ENCODE data around the gene SLC22A31. TPM values are rescaled to one million over a fixed set of nuclear protein-coding genes. Genes with fewer than 3 reads are reported as not detected.

SLC22A31 gene
- total RNA-seq, 1 donor from 2014 or later: 0.26 TPM

DNA sequence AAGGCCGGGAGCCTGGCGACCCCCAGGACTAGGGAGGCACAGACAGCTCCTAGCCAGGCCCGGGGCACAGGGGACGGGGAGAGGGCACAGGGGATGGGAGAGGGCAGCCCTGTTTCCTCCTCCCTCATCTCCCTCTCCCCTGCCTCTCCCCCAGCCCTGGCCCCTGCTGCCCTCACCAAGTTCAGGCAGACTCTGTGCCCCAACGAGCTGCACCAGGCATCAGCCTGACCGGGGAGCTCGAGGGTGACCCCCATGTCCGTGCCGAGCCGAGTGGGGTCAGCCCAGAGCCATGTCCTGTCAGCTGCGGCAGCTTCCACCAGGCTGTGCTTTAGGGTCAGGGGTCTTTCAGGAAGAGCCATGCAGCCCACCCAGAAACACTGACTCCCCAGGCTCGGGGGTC is 22.8 kb downstream of the SLC22A31 start:
- no peak overlapping the region for H3K4me3 ChIP-seq (ENCODE audit: low read depth, low read length)
- peaks cover 5% of the 10 kb centered on the region for H3K27me3 ChIP-seq (ENCODE audit: control insufficient read depth, insufficient read depth, low read length)
- no peaks in the 10 kb centered on the region for H3K36me3 ChIP-seq (ENCODE audit: control insufficient read depth, insufficient read depth, low read length)
- TF ChIP-seq, protein P1, sequence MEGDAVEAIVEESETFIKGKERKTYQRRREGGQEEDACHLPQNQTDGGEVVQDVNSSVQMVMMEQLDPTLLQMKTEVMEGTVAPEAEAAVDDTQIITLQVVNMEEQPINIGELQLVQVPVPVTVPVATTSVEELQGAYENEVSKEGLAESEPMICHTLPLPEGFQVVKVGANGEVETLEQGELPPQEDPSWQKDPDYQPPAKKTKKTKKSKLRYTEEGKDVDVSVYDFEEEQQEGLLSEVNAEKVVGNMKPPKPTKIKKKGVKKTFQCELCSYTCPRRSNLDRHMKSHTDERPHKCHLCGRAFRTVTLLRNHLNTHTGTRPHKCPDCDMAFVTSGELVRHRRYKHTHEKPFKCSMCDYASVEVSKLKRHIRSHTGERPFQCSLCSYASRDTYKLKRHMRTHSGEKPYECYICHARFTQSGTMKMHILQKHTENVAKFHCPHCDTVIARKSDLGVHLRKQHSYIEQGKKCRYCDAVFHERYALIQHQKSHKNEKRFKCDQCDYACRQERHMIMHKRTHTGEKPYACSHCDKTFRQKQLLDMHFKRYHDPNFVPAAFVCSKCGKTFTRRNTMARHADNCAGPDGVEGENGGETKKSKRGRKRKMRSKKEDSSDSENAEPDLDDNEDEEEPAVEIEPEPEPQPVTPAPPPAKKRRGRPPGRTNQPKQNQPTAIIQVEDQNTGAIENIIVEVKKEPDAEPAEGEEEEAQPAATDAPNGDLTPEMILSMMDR (IDR thresholded peaks at IDR 0.05; ENCODE audit: insufficient read depth, low read length, severe bottlenecking): no peak
- no peak for FAIRE-seq
- no peak for DNase-seq (ENCODE audit: low read depth)

DNA sequence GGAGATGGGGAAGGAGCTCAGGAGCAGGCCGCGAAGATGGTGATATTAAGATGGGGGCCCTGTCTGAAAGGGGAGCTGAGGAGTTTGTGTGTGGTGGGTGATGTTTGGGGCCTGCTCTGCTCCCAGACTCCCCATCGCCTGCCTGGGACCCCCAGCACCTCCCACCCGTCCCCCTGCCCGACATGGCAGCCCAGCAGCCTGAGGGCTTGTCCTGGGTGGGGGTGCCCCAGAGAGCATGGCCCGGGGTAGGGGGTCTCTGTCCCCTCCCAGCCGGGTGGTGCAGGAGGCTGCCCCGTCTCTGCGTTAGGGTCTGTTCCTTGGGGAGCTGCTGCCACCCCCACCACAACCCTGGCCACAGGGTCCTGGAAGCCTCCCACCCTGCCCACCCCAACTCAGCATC is 23.6 kb downstream of the SLC22A31 start:
- FAIRE-seq (no peak), DNase-seq (ENCODE audit: low read depth) (no peak)
- TF ChIP-seq, protein P1 (IDR thresholded peaks at IDR 0.05; ENCODE audit: insufficient read depth, low read length, severe bottlenecking): no peak
- H3K27me3 ChIP-seq (ENCODE audit: control insufficient read depth, insufficient read depth, low read length): peaks cover 5% of the 10 kb centered on the region
- H3K4me3 ChIP-seq (ENCODE audit: low read depth, low read length): no peak overlapping the region
- H3K36me3 ChIP-seq (ENCODE audit: control insufficient read depth, insufficient read depth, low read length): no peaks in the 10 kb centered on the region

DNA sequence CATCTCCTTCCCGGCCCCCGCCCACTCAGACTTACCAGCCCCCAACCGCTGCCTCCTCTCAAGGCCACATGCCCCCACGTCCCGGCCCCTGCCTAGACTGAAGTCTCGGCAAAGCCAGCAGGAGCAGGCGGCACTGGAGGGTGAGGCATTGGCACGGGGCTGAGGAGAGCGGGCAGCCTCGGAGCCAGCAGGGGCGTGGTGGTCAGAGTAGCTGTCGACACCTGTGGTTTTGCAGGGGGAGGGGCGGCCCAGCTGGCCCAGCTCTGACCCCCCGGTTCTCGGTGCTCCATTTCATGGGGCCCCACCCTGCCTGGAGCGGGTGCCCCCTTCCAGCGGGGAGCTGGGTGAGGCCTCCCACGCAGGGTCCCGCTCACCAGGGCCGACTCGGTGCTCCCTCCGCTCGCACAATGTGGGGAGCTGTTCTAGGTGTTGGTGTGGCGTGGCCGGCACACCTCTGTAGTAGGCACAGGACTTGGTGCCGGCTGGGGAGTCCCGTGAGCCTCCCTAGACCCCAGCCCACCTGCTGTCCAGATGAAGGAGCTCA is 24.1 kb downstream of the SLC22A31 start:
- no peaks in the 10 kb centered on the region for H3K36me3 ChIP-seq (ENCODE audit: control insufficient read depth, insufficient read depth, low read length)
- H3K4me3 ChIP-seq (ENCODE audit: low read depth, low read length): no peak overlapping the region
- FAIRE-seq (no peak), DNase-seq (ENCODE audit: low read depth) (no peak)
- TF ChIP-seq, protein P1 (IDR thresholded peaks at IDR 0.05; ENCODE audit: insufficient read depth, low read length, severe bottlenecking): no peak
- H3K27me3 ChIP-seq (ENCODE audit: control insufficient read depth, insufficient read depth, low read length): peaks cover 5% of the 10 kb centered on the region

DNA sequence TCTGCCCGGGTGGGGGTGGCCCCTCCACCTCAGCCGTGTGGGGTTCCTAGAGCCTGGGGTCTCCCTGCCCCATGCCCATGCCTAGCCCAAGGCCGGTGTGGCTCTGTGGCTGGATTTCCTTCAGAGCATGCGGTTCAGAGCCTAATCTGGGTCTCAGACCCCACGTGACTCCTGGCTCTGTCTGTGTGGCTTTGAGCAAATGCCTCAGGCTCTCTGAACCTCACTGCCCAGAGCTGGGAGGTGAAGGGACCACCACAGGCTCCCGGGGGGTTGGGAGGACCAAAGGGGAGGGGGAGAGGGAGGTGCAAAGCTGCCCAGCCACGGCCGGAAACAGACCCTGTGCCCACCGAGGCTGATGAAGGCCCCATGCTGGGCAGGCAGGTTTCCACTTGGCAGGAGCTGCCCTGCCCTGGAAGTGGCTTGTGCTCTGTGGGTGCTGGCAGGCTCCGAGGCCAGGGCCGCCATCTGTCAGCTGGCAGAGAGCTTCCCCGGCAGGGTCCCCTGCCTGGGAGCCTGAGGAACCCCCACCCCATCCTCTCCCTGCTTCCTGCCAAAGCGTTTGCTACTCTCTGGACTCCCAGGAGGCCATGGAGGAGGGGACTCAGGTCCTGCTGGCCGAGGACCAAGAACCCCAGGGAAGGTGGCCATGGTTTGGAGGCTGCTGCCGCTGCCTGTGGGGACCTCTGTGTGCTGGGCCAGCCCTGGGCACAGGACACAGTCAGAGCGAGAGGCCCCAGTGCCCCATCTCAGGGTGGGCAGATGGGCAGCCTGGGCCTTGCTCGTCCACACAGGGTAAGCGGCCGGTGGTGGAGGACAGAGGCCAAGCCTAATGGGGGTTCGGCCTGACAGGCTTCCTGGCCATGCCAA is 24.8 kb downstream of the SLC22A31 start:
- TF ChIP-seq, protein P1 (IDR thresholded peaks at IDR 0.05; ENCODE audit: insufficient read depth, low read length, severe bottlenecking): no peak
- Histone ChIP-seq H3K4me3 (ENCODE audit: low read depth, low read length) (no peak overlapping the region), H3K27me3 (ENCODE audit: control insufficient read depth, insufficient read depth, low read length) (peaks cover 5% of the 10 kb centered on the region), H3K36me3 (ENCODE audit: control insufficient read depth, insufficient read depth, low read length) (no peaks in the 10 kb centered on the region)
- DNase-seq (ENCODE audit: low read depth) (no peak), FAIRE-seq (no peak)

DNA sequence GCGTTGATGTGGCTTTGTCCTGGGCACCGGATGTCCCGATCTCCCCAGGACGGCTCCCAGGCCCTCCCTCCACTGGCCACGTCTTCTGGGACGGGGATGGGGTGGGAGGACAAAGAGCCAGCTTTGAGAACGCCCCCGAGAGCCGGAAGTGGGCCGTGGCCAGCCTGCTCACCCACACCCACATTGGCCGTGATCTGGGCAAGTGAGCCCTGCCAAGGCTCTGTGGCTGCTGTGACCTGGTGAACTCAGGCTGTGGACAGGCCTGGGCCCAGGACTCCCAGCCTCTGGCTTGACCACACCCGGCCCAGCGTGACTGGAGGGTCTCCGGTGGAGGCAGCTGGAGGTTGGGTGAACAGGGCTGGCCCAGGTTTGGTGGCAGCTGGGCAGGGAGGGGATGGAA is 25.5 kb downstream of the SLC22A31 start:
- DNase-seq (ENCODE audit: low read depth) (no peak), FAIRE-seq (no peak)
- TF ChIP-seq, protein P1 (IDR thresholded peaks at IDR 0.05; ENCODE audit: insufficient read depth, low read length, severe bottlenecking): no peak
- H3K27me3 ChIP-seq (ENCODE audit: control insufficient read depth, insufficient read depth, low read length): peaks cover 5% of the 10 kb centered on the region
- no peak overlapping the region for H3K4me3 ChIP-seq (ENCODE audit: low read depth, low read length)
- no peaks in the 10 kb centered on the region for H3K36me3 ChIP-seq (ENCODE audit: control insufficient read depth, insufficient read depth, low read length)
